Panc1 (cell line): ENCODE results near the gene NEURL1B.
"Not testable (repeated sequence)": the region's sequence is repeated elsewhere in the genome, so short reads cannot be mapped to it uniquely, and the experiment has no call there.

ENCODE experiments used
- TF ChIP-seq, protein P1 (sequence below), 2 experiments: IDR thresholded peaks; 2 replicates each; pipeline ENCODE4 v1.6.1; 2011 to 2012; ENCODE audit warnings: low read depth in 2 of 2, control low read depth in 1 of 2, low read length in 1 of 2, mild to moderate bottlenecking in 1 of 2, moderate library complexity in 1 of 2; ENCODE audit not compliant: insufficient read depth in 1 of 2
- TF ChIP-seq, protein P2 (sequence below): fragments of 450-650 bp; IDR thresholded peaks from 2 replicates; pipeline ENCODE4 v1.5.1; 2017; ENCODE audit warnings: mild to moderate bottlenecking

DNA sequence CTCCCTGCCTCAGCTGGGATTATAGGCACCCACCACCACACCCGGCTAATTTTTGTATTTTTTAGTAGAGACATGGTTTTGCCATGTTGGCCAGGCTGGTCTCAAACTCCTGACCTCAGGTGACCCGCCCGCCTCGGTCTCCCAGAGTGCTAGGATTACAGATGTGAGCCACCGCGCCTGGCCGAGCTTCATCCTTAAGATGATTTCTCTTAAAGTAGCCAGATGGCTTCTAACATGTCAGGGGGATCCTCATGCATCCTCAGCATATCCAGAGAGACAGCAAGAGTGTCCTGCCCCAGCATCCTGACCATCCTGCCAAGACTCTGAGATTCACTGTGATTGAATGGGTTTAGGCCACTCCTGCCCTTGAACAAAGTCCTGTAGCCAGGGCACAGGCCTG, 39.5 kb upstream of the NEURL1B start:
- TF ChIP-seq, protein P1, sequence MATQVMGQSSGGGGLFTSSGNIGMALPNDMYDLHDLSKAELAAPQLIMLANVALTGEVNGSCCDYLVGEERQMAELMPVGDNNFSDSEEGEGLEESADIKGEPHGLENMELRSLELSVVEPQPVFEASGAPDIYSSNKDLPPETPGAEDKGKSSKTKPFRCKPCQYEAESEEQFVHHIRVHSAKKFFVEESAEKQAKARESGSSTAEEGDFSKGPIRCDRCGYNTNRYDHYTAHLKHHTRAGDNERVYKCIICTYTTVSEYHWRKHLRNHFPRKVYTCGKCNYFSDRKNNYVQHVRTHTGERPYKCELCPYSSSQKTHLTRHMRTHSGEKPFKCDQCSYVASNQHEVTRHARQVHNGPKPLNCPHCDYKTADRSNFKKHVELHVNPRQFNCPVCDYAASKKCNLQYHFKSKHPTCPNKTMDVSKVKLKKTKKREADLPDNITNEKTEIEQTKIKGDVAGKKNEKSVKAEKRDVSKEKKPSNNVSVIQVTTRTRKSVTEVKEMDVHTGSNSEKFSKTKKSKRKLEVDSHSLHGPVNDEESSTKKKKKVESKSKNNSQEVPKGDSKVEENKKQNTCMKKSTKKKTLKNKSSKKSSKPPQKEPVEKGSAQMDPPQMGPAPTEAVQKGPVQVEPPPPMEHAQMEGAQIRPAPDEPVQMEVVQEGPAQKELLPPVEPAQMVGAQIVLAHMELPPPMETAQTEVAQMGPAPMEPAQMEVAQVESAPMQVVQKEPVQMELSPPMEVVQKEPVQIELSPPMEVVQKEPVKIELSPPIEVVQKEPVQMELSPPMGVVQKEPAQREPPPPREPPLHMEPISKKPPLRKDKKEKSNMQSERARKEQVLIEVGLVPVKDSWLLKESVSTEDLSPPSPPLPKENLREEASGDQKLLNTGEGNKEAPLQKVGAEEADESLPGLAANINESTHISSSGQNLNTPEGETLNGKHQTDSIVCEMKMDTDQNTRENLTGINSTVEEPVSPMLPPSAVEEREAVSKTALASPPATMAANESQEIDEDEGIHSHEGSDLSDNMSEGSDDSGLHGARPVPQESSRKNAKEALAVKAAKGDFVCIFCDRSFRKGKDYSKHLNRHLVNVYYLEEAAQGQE (IDR thresholded peaks at IDR 0.05; ENCODE audit: insufficient read depth in 1 of 2, low read depth in 2 of 2, low read length in 1 of 2): not testable (repeated sequence)
- TF ChIP-seq, protein P2, sequence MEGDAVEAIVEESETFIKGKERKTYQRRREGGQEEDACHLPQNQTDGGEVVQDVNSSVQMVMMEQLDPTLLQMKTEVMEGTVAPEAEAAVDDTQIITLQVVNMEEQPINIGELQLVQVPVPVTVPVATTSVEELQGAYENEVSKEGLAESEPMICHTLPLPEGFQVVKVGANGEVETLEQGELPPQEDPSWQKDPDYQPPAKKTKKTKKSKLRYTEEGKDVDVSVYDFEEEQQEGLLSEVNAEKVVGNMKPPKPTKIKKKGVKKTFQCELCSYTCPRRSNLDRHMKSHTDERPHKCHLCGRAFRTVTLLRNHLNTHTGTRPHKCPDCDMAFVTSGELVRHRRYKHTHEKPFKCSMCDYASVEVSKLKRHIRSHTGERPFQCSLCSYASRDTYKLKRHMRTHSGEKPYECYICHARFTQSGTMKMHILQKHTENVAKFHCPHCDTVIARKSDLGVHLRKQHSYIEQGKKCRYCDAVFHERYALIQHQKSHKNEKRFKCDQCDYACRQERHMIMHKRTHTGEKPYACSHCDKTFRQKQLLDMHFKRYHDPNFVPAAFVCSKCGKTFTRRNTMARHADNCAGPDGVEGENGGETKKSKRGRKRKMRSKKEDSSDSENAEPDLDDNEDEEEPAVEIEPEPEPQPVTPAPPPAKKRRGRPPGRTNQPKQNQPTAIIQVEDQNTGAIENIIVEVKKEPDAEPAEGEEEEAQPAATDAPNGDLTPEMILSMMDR: not testable (repeated sequence)
